ENCODE results near the gene EIPR1.

GRCh38 chr2:3302751-3303582, 74.7 kb downstream of the EIPR1 start:
- TF ChIP-seq CTCF (IDR thresholded peaks at IDR 0.05; ENCODE audit: extremely low read depth in 1 of 2, insufficient read depth in 1 of 2, low read depth in 1 of 2, low read length in 2 of 2) (no peak), POLR2A (IDR thresholded peaks at IDR 0.05; ENCODE audit: low read depth, low read length) (no peak), EZH2 (IDR thresholded peaks at IDR 0.05; ENCODE audit: borderline replicate concordance, low read depth, low read length, severe bottlenecking) (no peak)
